Measurements from ENCODE around the gene FOXD4L1. TPM values are rescaled to one million over a fixed set of nuclear protein-coding genes. Genes with fewer than 3 reads are reported as not detected.

The FOXD4L1 gene
- total RNA-seq: 0.15 and 0.17 TPM in 2 replicates

DNA sequence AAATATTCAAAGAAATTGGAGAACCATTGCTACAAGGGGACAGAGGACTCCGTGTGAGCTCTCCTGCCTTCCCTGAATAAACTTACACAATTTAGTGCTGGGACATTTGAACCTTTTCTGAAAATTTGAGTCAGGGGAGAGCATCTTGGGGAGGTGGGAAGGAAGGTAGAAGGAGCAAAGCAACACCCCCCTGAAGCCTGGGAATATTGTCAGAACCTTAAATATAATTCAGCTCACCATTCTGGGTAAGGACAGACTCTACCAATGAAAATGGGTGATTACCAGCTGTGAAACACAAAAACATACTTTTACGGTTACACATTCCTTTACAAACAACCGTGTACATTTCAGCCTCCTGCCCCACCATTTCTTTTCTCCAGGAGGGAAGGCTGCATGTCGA, at the start of gene FOXD4L1:
FOXD4L1 (plus strand) TSS at position 301 of the 400 bp plus-strand sequence. CDS start 592 bp downstream, outside the sequence.

Other genes starting within 250 kb of the FOXD4L1 start
- 0.87 and 1.5 TPM in 2 replicates for gene PAX8, start 219.7 kb upstream of the FOXD4L1 start, total RNA-seq
- gene ZNG1B, start 61.0 kb upstream of the FOXD4L1 start, total RNA-seq: 19.7 and 33.0 TPM in 2 replicates
- 6.1 and 9.9 TPM in 2 replicates for gene RABL2A, start 128.6 kb downstream of the FOXD4L1 start, total RNA-seq

Measured in smooth muscle cell of trachea (primary cell).